NCI-H2227 treated with DMSO at 0.1 percent for 48 hours (cell line): ENCODE measurements around the gene ARHGAP25.

Experiments
- DNase-seq: peaks from one replicate; lab custom pipeline; 2025; lab: John Stamatoyannopoulos, UW

ARHGAP25 gene

GRCh38 chr2:68863996-68864395 is 129.4 kb downstream of the ARHGAP25 start:
- no peak for DNase-seq

GRCh38 chr2:68865108-68865507 is 130.5 kb downstream of the ARHGAP25 start:
- no peak for DNase-seq

- DNase-seq = no peak
Measured at GRCh38 chr2:68870215-68870614, 135.6 kb downstream of the ARHGAP25 start.

- DNase-seq = no peak
Measured at GRCh38 chr2:68871159-68871764, 136.7 kb downstream of the ARHGAP25 start, which contains the start of gene BMP10. TSS of gene BMP10 (minus strand) at chr2:68871397. CDS start at chr2:68871358, 39 bp downstream.
